ENCODE data around the gene SPTBN4. TPM values are rescaled to one million over a fixed set of nuclear protein-coding genes. Genes with fewer than 3 reads are reported as not detected.

SPTBN4 gene
- total RNA-seq, 1 donor from 2014 or later: 161 TPM

GRCh38 chr19:40442328-40443130 is 24.3 kb upstream of the SPTBN4 start:
- Mint-ChIP-seq H3K27me3 (ENCODE audit: unreplicated experiment) (peaks cover 13% of the 10 kb centered on the region), H3K4me1 (ENCODE audit: low read depth, unreplicated experiment) (peaks cover 5% of the 10 kb centered on the region), H3K9me3 (ENCODE audit: unreplicated experiment) (peaks cover 12% of the 10 kb centered on the region), H3K27ac (ENCODE audit: unreplicated experiment) (peak overlapping the region; percentile 38), H3K4me3 (ENCODE audit: unreplicated experiment) (peak overlapping the region; percentile 88), H3K36me3 (ENCODE audit: unreplicated experiment) (no peaks in the 10 kb centered on the region)
- DNase-seq: no peak
- no peak for TF ChIP-seq CTCF (IDR thresholded peaks at IDR 0.05; ENCODE audit: partially characterized antibody, unreplicated experiment)

- H3K4me3 Mint-ChIP-seq (ENCODE audit: unreplicated experiment): peak overlapping the region; percentile 99
- H3K4me1 Mint-ChIP-seq (ENCODE audit: low read depth, unreplicated experiment): peaks cover 5% of the 10 kb centered on the region
- H3K27me3 Mint-ChIP-seq (ENCODE audit: unreplicated experiment): peaks cover 13% of the 10 kb centered on the region
- TF ChIP-seq CTCF (IDR thresholded peaks at IDR 0.05; ENCODE audit: partially characterized antibody, unreplicated experiment): no peak
- H3K27ac Mint-ChIP-seq (ENCODE audit: unreplicated experiment): peak overlapping the region; percentile 99
- H3K9me3 Mint-ChIP-seq (ENCODE audit: unreplicated experiment): peaks cover 12% of the 10 kb centered on the region
- H3K36me3 Mint-ChIP-seq (ENCODE audit: unreplicated experiment): no peaks in the 10 kb centered on the region
- DNase-seq: peak; percentile 99
Measured at GRCh38 chr19:40443131-40443999, 23.4 kb upstream of the SPTBN4 start.

- no peaks in the 10 kb centered on the region for H3K36me3 Mint-ChIP-seq (ENCODE audit: unreplicated experiment)
- H3K27ac Mint-ChIP-seq (ENCODE audit: unreplicated experiment): peak within 1 kb of the TSS; percentile 99
- H3K4me3 Mint-ChIP-seq (ENCODE audit: unreplicated experiment): peak within 1 kb of the TSS; percentile 99
- DNase-seq: peak; percentile 99
- H3K9me3 Mint-ChIP-seq (ENCODE audit: unreplicated experiment): peaks cover 12% of the 10 kb centered on the region
- H3K4me1 Mint-ChIP-seq (ENCODE audit: low read depth, unreplicated experiment): peaks cover 5% of the 10 kb centered on the region
- peaks cover 13% of the 10 kb centered on the region for H3K27me3 Mint-ChIP-seq (ENCODE audit: unreplicated experiment)
- TF ChIP-seq CTCF (IDR thresholded peaks at IDR 0.05; ENCODE audit: partially characterized antibody, unreplicated experiment): no peak
Measured at GRCh38 chr19:40444000-40444824, 22.6 kb upstream of the SPTBN4 start, which contains the start of gene SERTAD3. Gene SERTAD3, minus strand, starts transcription at chr19:40444335. Its CDS starts 2,255 bp downstream, at chr19:40442080.

GRCh38 chr19:40444825-40445312 is 21.9 kb upstream of the SPTBN4 start:
- Mint-ChIP-seq H3K9me3 (ENCODE audit: unreplicated experiment) (peaks cover 12% of the 10 kb centered on the region), H3K27me3 (ENCODE audit: unreplicated experiment) (peaks cover 13% of the 10 kb centered on the region), H3K4me3 (ENCODE audit: unreplicated experiment) (peak overlapping the region; percentile 83), H3K4me1 (ENCODE audit: low read depth, unreplicated experiment) (peaks cover 5% of the 10 kb centered on the region), H3K27ac (ENCODE audit: unreplicated experiment) (peak overlapping the region; percentile 90), H3K36me3 (ENCODE audit: unreplicated experiment) (no peaks in the 10 kb centered on the region)
- TF ChIP-seq CTCF (IDR thresholded peaks at IDR 0.05; ENCODE audit: partially characterized antibody, unreplicated experiment): no peak
- no peak for DNase-seq
